Hepatocyte (in vitro differentiated cells): ENCODE measurements around the gene TGM4.

Experiments
- EZH2 ChIP-seq: fragments of 200-600 bp; sonication (generic); IDR thresholded peaks from 2 replicates; pipeline ENCODE4 v1.6.1; 2016; ENCODE audit warnings: antibody characterized with exemption, mild to moderate bottlenecking, borderline replicate concordance
- TF ChIP-seq, protein P1 (sequence below): fragments of 200-600 bp; sonication (generic); IDR thresholded peaks from 2 replicates; pipeline ENCODE4 v1.5.1; 2016; ENCODE audit warnings: antibody characterized with exemption, mild to moderate bottlenecking; ENCODE audit not compliant: poor library complexity

GRCh38 chr3:44910693-44911092 is 36.3 kb downstream of the TGM4 start:
- TF ChIP-seq, protein P1, sequence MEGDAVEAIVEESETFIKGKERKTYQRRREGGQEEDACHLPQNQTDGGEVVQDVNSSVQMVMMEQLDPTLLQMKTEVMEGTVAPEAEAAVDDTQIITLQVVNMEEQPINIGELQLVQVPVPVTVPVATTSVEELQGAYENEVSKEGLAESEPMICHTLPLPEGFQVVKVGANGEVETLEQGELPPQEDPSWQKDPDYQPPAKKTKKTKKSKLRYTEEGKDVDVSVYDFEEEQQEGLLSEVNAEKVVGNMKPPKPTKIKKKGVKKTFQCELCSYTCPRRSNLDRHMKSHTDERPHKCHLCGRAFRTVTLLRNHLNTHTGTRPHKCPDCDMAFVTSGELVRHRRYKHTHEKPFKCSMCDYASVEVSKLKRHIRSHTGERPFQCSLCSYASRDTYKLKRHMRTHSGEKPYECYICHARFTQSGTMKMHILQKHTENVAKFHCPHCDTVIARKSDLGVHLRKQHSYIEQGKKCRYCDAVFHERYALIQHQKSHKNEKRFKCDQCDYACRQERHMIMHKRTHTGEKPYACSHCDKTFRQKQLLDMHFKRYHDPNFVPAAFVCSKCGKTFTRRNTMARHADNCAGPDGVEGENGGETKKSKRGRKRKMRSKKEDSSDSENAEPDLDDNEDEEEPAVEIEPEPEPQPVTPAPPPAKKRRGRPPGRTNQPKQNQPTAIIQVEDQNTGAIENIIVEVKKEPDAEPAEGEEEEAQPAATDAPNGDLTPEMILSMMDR = no peak
- no peak for TF ChIP-seq EZH2
